Measurements from ENCODE around the gene PSMC2. TPM values are rescaled to one million over a fixed set of nuclear protein-coding genes. Genes with fewer than 3 reads are reported as not detected.

PSMC2 gene
- total RNA-seq, 4 donors from 2014 or later = 40.8 to 81.7 (median 63.3) TPM

DNA sequence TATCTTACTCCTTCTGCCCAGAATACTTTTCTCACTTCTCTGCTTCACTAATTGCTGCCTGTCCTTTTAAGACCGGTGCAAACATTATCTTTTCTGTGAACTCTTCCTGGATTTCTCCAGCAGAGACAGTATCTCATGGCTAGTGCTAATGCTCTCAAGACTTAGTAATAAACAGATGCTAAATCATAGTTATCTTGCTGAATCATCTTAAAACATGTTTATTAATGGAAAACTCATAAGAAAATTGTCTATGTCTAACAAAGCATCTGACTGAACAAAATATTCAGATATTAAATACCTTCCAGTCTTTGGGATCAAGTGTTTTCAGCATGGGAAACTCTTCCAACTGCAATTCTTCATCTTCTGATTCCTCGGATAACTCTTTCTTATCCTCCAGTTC lies 6.0 kb upstream of the PSMC2 start:
- Histone ChIP-seq H3K9me3 (no peaks in the 10 kb centered on the region), H3K36me3 (peaks cover 0 to 50% (median 0%) of the 10 kb centered on the region in 3 donors), H3K4me1 (peaks cover 0 to 14% (median 0%) of the 10 kb centered on the region in 4 donors), H3K4me3 (no peak overlapping the region), H3K27me3 (no peaks in the 10 kb centered on the region), H3K27ac (no peak overlapping the region)
- TF ChIP-seq, protein P1, sequence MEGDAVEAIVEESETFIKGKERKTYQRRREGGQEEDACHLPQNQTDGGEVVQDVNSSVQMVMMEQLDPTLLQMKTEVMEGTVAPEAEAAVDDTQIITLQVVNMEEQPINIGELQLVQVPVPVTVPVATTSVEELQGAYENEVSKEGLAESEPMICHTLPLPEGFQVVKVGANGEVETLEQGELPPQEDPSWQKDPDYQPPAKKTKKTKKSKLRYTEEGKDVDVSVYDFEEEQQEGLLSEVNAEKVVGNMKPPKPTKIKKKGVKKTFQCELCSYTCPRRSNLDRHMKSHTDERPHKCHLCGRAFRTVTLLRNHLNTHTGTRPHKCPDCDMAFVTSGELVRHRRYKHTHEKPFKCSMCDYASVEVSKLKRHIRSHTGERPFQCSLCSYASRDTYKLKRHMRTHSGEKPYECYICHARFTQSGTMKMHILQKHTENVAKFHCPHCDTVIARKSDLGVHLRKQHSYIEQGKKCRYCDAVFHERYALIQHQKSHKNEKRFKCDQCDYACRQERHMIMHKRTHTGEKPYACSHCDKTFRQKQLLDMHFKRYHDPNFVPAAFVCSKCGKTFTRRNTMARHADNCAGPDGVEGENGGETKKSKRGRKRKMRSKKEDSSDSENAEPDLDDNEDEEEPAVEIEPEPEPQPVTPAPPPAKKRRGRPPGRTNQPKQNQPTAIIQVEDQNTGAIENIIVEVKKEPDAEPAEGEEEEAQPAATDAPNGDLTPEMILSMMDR (IDR thresholded peaks at IDR 0.05) = no peak
- TF ChIP-seq POLR2A (IDR thresholded peaks at IDR 0.05) = no peak
- DNase-seq = no peak

DNA sequence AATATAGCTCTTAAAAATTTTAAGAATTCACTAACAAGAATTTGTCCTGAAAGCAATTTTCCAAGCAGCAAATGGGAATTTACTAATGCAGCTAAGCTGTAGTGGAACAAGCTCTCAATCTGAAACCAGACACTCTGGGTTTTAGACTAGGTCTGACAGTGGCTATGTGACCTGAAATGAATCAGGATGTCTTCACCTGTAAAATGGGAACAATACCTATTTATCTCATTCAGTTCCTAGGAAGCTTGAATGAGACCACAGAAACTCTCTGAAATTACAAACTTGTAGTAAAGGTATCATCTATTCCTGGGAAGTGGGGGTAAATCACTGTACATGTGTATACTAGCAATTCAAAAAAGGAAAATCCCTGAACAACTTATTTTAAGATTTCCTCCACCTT lies 4.1 kb upstream of the PSMC2 start:
- Histone ChIP-seq H3K36me3 (peaks cover 0 to 32% (median 0%) of the 10 kb centered on the region in 3 donors), H3K27me3 (no peaks in the 10 kb centered on the region), H3K27ac (peak overlapping the region in 3 of 4 donors; percentile 77 to 85 (median 82)), H3K4me3 (peak overlapping the region in 3 of 4 donors; percentile 73 to 93 (median 86)), H3K9me3 (no peaks in the 10 kb centered on the region), H3K4me1 (peaks cover 0 to 14% (median 0%) of the 10 kb centered on the region in 4 donors)
- TF ChIP-seq, protein P1 (IDR thresholded peaks at IDR 0.05) = no peak
- no peak for TF ChIP-seq POLR2A (IDR thresholded peaks at IDR 0.05)
- no peak for DNase-seq

GRCh38 chr7:103343758-103344452 lies 3.5 kb upstream of the PSMC2 start:
- peak in 1 of 2 donors; percentile 21 for TF ChIP-seq POLR2A (IDR thresholded peaks at IDR 0.05)
- TF ChIP-seq, protein P1 (IDR thresholded peaks at IDR 0.05) = no peak
- Histone ChIP-seq H3K27me3 (no peaks in the 10 kb centered on the region), H3K36me3 (peaks cover 0 to 26% (median 0%) of the 10 kb centered on the region in 3 donors), H3K4me3 (peak overlapping the region; percentile 73 to 93 (median 88)), H3K4me1 (peaks cover 0 to 20% (median 0%) of the 10 kb centered on the region in 4 donors), H3K27ac (peak overlapping the region; percentile 77 to 85 (median 83)), H3K9me3 (no peaks in the 10 kb centered on the region)
- peak in 2 of 3 donors; percentile 50 to 56 for DNase-seq

- Histone ChIP-seq H3K4me1 (peaks cover 0 to 27% (median 3%) of the 10 kb centered on the region in 4 donors), H3K27ac (peak within 1 kb of the TSS; percentile 77 to 85 (median 83)), H3K4me3 (peak within 1 kb of the TSS; percentile 73 to 93 (median 88)), H3K27me3 (no peaks in the 10 kb centered on the region), H3K36me3 (peaks cover 0 to 22% (median 0%) of the 10 kb centered on the region in 3 donors), H3K9me3 (no peaks in the 10 kb centered on the region)
- peak; percentile 84 to 95 (median 86) for DNase-seq
- peak; percentile 27 to 57 for TF ChIP-seq POLR2A (IDR thresholded peaks at IDR 0.05)
- TF ChIP-seq, protein P1 (IDR thresholded peaks at IDR 0.05) = no peak
Observed at GRCh38 chr7:103344453-103345149, 2.8 kb upstream of the PSMC2 start, which contains the start of gene DNAJC2. TSS of gene DNAJC2 (minus strand) at chr7:103344767. CDS start at chr7:103344622, 145 bp downstream.

- Histone ChIP-seq H3K27ac (no peak overlapping the region), H3K36me3 (peaks cover 0 to 14% (median 0%) of the 10 kb centered on the region in 3 donors), H3K4me3 (no peak overlapping the region), H3K9me3 (no peaks in the 10 kb centered on the region), H3K27me3 (no peaks in the 10 kb centered on the region), H3K4me1 (peaks cover 0 to 35% (median 3%) of the 10 kb centered on the region in 4 donors)
- no peak for DNase-seq
- TF ChIP-seq POLR2A (IDR thresholded peaks at IDR 0.05) = no peak
- TF ChIP-seq, protein P1 (IDR thresholded peaks at IDR 0.05) = no peak
Observed at GRCh38 chr7:103346396-103346795, 1.0 kb upstream of the PSMC2 start.
